GM13977 (cell line): ENCODE results near the gene XKR8.

ENCODE experiments used
- DNase-seq: peaks from one replicate; pipeline ENCODE4 v3.0.0; 2012; ENCODE audit warnings: low spot score
- in situ Hi-C: fragments of 300-500 bp; cut with MboI; formaldehyde crosslinking; loops from one replicate; pipeline ENCODE4 v1.12.0; 2022; ENCODE audit warnings: low sequenced_read_pairs, low pct_unique_long_range_greater_than_20kb, mixed read lengths, inconsistent platforms; ENCODE audit not compliant: unreplicated experiment
- TF ChIP-seq, protein P1 (sequence below): IDR thresholded peaks from 2 replicates; pipeline ENCODE4 v1.5.1; 2012; ENCODE audit warnings: mild to moderate bottlenecking, control low read depth; ENCODE audit not compliant: insufficient read depth; ENCODE audit errors: extremely low read depth, missing control alignments

The XKR8 gene

DNA sequence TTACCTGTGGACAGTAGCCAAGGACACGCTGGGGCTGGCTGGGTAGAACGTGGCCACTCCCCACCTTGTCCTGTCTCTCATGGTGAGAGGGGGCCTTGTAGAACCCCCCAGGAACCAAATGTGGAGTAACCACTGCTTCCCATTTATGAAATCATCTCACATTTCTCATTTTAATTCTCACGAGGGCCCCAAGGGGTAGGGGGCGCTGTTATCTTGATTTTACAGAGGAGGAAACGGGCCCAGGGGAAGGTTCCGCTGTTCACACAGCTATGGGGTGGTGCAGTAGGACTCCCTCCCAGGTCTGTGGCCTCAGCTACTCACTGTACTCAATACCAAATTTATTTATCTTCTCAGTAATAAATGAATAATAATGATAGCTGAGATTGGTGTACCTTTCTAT, 19.5 kb upstream of the XKR8 start:
- in situ Hi-C loops, result no loop called here
- peak; percentile 62 for DNase-seq
- TF ChIP-seq, protein P1, sequence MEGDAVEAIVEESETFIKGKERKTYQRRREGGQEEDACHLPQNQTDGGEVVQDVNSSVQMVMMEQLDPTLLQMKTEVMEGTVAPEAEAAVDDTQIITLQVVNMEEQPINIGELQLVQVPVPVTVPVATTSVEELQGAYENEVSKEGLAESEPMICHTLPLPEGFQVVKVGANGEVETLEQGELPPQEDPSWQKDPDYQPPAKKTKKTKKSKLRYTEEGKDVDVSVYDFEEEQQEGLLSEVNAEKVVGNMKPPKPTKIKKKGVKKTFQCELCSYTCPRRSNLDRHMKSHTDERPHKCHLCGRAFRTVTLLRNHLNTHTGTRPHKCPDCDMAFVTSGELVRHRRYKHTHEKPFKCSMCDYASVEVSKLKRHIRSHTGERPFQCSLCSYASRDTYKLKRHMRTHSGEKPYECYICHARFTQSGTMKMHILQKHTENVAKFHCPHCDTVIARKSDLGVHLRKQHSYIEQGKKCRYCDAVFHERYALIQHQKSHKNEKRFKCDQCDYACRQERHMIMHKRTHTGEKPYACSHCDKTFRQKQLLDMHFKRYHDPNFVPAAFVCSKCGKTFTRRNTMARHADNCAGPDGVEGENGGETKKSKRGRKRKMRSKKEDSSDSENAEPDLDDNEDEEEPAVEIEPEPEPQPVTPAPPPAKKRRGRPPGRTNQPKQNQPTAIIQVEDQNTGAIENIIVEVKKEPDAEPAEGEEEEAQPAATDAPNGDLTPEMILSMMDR, result peak; percentile 47

DNA sequence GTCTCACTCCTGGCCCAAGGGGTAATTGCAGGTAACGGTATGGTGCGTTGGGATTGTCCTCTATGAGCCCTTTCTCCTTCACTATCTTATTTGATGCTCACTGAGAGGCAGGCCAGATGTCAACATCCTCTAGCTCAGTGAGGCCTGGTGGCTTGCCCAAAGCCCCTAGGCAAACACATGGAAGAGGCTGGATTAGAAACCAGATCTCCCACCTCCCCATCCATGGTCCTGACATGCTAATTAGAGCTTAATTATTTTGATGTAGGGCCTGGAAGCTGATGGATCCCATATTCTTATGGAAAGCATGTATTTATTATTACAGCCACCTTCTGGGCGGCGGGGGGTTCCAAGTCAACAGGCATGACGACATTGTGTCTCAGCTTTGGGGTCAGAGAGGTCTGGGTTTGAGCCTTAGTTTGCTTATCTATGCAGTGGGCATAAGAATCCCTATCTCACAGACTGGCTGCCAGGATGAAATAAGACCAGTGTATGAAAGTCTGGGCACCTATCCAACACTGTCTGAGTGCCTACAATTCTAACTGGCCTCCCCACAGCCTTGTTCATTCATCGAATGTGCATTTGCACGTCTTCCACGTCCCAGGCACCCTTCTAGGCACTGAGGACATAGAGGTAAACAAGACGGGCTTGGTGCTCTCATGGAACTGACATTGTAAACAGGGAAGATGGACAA, 18.8 kb upstream of the XKR8 start:
- in situ Hi-C loops, result no loop called here
- no peak for DNase-seq
- TF ChIP-seq, protein P1, result no peak

DNA sequence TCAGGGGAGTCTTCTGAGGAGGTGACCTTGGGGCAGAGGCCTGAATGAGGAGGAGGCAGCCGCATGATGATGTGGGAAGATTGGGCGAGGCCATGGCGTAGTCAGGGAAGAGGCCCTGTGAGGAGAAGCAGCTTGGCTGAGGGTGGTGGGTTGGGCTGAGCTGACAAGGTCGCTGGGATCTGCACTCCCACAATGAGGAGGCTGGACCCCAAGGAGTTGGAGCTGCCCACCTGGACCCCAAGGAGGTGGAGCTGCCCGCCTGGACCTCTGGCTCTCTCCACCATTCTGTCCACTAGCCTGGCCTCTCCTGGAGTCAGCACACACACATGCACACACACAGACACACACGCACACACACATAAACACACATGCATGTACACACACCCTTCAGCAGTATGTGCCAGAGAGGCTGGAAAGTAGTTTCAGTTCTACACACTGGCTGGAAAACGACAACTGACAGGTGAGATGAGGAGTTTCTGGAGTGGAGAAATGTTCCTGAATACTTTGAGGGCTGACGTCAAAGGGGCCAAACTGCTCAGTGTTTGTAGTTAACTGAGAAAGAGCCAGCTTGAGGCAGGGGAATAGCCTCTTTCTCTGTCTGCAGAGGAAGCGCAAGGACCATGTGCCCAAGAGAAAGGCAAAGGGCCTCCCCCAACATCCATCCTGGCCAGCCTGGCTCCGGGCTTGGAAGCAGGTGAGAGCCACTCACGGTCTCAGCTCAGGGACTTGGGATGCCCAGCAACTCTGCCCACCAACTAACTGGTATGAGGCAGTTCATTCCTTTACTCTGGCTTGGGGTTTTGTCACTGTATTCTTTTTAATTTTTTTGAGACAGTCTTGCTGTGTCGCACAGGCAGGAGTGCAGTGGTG, 17.9 kb upstream of the XKR8 start:
- TF ChIP-seq, protein P1, result no peak
- no peak for DNase-seq
- in situ Hi-C loops, result no loop called here

DNA sequence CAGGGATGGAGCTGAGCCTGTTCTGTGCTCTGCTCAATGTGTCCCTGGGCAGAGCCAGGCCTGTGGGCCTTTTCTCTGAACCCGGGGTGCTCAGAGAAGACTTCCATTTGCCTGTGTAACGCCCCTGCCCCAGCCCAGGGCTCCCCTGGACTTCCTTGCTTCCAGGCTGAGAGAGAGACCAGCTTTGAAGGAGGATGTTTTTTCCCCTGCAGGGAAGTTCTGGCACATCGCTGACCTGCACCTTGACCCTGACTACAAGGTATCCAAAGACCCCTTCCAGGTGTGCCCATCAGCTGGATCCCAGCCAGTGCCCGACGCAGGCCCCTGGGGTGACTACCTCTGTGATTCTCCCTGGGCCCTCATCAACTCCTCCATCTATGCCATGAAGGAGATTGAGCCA, 14.8 kb upstream of the XKR8 start:
- DNase-seq, result no peak
- in situ Hi-C loops, result no loop called here
- TF ChIP-seq, protein P1, result no peak

DNA sequence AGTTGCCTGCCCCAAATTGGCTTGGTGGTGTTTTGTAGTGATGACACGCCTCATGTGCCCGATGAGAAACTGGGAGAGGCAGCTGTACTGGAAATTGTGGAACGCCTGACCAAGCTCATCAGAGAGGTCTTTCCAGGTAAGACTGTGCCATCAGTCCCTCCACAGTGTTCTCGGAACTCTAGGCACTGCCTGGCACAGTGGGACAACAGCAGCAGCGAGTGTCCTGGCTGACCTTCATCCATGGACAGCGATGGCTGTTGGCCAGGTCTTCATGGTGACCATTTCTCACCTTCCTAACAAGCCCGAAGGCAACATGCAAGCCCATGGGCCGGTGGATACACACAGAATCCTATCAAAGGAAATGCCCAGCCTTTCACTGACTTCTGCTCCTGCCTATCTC, 10.7 kb upstream of the XKR8 start:
- TF ChIP-seq, protein P1, result no peak
- DNase-seq, result no peak
- in situ Hi-C loops, result no loop called here

DNA sequence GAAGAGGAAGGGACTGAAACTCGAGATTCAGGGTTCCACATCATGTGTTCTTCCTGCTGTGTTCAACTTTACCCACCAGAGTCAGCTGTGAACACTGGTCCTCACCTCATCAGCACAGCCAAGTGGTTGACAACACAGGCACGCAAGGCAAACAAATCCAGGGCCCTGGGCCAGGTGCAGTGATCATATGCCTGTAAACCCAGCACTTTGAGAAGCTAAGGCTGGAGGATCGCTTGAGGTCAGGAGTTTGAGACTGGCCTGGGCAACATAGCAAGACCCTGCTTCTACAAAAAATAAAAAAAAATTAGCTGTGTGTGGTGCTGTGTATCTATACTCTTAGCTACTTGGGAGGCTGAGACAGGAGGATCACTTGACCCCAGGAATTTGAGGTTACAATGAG, 8.4 kb upstream of the XKR8 start:
- no peak for DNase-seq
- TF ChIP-seq, protein P1, result no peak
- in situ Hi-C loops, result no loop called here
